8988T (cell line): ENCODE measurements around the gene PTF1A.

ENCODE experiments used
- DNase-seq: peaks from one replicate; pipeline ENCODE4 v3.0.0; 2011

PTF1A gene, protein sequence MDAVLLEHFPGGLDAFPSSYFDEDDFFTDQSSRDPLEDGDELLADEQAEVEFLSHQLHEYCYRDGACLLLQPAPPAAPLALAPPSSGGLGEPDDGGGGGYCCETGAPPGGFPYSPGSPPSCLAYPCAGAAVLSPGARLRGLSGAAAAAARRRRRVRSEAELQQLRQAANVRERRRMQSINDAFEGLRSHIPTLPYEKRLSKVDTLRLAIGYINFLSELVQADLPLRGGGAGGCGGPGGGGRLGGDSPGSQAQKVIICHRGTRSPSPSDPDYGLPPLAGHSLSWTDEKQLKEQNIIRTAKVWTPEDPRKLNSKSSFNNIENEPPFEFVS

DNA sequence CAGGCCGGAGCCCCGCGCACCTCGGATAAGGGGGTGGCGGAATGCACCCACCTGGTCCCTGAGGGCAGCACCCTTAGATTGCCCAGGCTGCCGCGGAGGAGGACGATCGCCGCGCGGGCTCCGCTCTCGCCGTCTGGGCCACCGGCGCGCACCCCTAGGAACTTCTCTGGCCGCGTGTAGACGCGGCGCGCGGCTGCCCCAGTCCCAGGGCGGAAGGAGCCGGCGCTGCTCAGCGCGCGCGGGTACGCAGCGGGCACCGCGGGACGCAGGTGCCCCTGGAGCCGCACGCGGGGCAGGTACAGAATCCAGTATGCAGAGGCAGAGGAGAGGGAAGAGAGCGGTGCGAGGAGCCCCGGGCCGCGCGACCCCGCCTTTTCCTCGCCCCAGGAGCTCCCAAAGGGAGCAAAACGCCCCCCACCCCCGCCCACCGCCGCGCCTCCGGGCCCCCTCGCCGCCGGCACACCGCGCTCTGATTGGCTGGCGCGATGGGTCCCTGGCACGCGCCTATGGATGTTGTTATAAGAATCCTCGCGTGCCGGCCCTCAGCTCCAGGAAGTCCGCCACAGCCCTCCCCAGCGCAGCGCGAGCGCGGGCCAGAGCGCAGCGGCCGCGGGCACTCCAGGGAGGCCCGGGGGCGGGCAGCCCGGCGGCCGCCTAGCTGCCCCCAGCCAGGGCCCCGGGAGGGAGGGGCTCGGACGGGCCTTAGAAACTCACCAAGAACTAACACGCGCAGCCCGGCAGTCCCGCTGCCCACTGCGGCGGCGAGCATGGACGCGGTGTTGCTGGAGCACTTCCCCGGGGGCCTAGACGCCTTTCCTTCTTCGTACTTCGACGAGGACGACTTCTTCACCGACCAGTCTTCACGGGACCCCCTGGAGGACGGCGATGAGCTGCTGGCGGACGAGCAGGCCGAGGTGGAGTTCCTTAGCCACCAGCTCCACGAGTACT is at the start of gene PTF1A:
PTF1A (plus strand) TSS at position 549 of the 948 bp plus-strand sequence; CDS start at position 768, 219 bp downstream.
- no peak for DNase-seq

DNA sequence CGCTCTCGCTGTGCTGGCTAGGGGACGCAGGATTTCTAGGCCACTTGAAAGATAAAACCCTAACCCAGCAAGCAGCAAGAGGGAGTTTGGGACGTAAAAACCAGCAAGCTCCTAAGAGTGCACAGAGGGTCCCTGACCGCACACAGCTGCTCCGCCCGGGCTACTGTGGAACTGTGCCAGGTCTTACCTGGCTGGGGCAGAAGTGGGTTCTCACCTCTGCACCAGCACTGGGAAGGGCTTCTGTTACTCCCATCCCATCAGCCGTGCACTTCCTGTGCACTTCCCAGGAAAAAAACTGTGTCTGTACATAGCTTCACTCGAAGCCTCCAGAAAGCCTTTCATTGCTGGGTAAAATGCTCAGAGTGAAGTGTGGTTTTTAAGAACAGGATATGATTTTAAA is 45.9 kb upstream of the PTF1A start:
- no peak for DNase-seq

DNA sequence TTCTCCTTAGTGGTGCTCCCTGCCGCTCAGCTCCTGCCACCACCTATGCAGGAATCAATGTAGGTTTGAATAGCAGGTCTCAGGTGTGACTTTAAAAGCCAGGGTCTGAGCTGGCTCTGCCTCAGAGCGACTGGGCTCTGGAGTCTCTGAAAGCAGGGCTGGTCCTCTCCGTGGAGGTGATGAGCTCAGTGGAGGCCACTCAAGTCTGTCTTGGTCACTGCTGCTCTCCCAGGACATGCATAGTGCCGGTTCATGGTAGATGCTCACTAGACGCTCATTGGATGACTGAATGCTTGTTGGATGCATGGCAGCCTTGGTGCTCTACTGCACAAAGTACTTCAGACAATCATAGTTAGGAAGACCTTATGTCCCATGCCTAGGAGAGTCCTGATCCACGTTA is 45.1 kb upstream of the PTF1A start:
- DNase-seq: no peak

DNA sequence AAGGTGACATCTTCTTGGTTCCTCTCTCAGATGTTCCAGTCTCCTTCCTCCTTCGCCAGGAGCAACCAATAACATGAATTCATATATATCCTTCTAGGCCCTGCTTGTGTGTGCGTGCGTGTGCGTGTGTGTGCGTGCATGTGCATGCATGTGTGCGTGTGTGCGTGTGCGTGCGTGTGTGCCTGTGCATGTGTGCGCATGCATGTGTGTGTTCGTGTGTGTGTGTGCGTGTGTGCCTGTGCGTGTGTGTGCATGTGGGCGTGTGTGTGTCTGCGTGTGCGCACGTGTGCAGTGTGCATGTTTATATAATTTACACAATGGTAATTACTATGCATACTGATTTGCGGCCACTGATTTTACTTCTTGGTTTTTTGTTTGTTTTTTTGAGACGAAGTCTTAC is 43.9 kb upstream of the PTF1A start:
- no peak for DNase-seq

DNA sequence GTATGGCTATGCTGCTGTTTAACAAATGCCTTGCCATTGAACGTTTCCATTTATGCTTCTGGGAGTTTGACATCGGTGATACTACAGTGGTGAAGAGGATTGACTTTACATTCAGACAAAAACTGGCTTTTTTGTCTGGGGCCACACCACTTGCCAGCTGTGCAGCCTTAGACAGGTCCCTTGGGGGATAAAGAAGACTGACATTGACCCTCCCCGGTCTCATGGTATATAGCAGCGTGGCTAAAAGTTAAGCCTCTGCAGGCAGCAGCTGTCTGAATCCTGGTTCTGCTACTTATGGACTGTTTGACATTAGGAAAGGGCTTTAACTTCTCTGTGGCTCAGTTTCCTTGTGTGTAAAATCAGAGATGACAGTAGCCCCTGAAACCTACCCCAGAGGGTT is 42.0 kb upstream of the PTF1A start:
- no peak for DNase-seq

DNA sequence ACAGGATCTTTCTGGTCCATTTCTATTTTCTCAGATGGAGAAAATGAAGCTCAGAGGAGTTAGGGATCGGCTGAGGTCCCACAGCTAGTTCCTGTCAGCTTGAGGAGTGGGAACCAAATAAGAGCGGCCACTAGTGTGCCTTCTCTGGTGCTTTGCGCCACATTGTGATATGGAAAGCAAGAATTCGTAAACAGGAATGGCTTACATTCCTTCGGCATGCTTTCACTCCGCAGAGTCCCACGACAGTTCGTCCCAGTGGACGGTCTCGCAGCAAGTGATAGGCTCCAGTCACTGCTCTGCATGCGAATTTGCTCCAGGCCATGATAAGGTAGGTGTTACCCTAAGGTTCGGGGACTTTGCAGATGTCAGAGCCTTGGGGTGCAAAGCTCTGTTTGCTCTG is 41.5 kb upstream of the PTF1A start:
- DNase-seq: no peak

DNA sequence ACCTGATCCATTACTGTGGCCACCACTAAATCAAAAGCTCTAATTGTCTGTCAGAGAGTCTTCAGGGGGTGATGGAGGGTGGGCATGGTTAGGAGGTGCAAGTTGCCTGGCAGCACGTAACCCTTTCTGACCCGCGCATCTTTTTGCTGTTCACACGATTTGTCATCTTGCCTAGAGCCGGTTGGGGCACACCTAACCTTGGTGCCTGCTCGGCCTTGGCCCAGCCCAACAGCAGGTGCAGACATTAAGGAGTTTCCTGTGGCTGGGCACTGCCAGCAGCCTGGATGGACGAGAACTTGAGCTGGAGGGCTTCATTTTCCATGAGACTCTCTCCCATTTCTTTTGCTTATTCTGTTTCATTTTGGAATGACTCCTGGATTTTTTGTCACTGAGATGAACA is 41.0 kb upstream of the PTF1A start:
- DNase-seq: no peak

DNA sequence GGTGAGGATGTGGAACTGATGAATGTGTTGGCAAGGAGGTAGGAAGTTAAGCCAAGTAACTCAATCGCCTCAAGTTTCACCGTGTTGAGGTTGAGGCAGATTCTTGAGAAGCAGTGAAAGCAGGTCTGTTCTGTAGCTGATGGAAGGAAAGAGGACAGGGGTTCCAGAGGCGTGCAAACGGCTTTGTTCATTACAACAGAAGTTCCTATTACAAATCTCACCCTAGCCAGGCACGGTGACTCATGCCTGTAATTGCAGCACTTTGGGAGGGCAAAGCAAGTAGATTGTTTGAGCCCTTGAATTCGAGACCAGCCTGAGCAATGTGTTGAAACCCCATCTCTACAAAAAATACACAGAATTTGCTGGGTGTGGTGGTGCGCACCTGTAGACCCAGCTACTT is 36.9 kb upstream of the PTF1A start:
- DNase-seq: no peak

DNA sequence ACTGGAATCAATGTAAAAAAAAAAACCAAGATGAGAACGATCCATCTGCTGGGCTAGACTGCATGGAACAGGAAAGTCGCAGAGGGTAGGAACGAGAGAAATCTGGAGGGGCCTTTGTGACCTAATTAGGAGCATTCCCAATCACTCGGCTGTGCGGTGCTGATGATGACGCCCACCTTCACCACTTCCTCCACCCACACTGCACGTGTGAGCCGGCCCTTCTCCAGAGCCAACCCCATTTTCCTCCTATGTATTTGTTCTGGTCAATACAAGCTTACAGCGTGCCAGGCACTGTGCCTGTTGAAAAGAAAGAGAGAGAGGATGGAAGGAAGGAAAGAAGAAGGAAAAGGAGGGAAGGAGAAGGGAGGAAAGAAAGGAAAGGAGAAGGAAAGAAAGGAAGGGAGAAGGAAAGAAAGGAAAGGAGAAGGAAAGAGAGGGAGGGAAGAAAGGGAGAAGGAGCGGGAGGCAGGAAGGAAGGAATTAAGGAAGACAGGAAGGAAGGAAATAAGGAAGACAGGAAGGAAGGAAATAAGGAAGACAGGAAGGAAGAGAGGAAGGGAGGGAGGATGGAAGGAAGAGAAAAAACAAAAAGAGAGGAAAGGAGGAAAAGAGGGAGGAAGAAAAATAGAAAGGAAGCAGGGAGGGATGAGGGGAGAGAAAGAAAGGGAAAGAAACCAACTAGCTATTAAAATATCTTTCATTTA is 35.5 kb upstream of the PTF1A start:
- DNase-seq: no peak

DNA sequence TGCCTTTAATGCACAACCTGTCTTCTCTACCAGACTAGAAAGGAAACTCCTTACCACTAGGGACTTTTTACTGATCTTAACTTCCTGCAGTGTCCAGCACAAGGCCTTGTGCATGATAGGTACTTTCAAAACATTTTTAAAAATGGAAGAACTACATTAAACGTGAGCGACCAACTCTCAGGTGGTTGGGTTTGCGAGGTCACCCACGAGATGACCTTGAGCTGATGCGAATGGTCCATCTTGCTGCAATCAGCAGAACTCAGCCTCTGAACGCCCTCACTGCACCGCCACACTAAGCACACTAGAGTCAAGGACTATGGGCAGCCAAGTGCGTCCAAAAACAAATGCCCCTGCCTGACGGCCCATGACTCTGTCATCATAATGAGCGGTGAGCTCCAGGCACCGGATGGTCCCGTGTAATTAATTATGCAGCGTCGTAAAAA is 34.9 kb upstream of the PTF1A start:
- DNase-seq: no peak

DNA sequence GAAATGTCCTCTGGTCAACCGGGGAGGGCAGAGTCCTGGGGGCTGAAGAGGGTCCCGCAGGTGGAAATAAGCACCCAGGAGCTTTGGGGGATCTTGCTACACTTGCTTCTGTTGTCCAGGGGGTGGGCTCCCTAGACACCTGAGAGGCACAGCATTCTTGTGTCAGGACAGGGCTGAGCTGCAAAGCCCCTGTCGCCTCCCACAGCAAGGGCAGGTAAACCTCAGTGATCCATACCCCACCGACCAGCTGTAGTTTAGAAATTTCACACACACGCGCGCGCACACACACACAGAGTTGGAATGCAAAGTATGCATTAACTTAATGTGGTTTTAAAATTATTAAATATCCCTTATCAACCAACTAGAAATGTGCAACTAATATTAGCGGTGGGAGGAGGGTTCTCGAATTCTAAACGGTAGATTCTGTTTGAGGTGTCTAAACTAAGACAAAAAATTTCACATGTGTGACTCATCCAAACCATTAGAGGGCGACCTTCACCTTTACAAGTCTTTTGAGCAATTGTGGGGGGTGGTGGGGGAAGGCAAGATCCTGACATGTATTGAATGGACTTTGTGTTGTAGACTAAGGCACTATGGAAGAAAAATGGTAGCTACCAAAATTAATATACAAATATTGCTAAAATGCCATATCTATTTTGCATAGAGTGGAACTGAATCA is 34.3 kb upstream of the PTF1A start:
- DNase-seq: no peak

DNA sequence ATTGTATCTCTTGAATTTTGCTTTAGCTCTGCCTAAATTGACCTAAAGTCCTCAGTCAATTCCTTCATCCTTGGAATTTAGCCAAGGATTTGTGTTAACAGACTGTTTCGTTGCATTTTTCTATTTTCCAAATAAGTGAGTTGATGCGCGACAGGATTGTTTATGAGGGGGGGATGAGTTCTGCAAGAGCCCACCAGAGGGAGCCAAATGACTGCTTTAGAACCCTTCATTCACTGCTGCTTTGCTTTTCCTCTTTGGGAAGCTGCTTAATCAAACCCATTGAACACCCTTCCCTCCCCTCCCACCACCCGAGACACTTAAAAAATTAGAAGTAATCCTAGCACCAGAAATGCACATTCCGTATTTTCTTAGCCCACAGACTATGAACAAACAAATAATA is 33.7 kb upstream of the PTF1A start:
- DNase-seq: no peak

DNA sequence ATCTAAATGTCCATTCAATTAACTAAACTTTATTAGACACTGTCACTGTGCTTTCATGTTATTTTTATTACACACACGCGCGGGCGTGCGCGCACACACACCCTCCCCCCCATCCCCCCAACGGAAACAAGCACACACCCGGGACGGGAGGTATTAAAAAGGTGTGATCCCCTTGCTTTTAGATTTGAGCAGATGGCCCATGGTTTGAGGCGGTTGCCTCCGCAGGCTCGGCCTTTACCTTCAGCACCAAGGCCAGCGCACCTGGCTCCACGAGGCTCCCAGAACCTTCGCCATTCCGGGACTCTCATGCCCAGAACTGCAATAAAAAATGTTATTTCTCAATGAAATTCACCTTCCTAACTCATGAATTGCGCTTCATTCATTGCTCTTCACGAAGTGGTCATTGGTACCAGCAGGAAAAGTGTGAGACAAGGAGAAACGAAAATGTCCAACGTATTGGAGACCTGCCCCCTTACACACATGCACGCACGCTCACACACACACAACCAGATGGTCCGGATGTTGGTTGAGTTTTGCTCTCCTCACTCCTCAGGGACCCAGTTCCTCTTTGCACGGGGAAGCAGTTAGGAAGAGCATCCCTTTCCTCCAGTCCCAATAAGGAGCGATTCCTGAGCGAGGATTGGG is 20.8 kb upstream of the PTF1A start:
- DNase-seq: no peak

DNA sequence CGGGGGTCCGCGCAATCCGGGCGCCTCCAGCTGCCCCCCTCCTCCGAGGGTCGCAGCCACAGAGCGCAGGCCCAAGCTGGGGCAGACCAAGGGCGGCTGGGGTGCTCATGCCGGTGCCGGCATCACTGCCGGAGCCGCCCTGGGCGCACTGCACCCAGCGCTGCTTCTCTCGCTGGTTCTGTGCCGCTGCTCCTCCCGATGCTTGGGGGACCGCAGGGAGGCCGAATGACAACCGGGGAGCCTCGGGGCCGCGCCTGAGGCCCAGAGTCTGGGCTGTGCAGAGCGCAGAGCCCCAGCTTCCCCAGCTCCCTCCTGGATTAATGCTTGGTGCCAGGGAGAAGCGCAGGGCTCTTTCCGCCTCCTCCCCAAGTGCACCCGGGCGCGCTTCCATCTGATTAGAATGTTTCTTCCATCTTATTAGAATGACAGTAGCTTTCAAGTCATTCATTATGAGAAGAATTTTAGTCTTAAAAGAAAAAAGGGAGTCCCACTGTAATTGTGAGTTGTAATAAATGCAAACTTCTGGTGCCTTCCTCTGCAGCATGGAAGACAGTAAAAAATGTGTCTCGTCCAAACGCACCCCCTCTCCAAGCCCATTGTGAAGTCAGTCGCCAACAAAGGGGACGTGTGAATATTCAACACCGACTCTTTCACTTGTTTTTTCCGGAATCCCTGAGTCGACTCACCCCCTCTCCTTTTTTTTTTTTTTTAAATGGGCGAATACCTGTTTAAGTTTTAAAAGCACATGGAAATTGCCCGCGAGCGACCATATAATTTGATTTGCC is 19.5 kb upstream of the PTF1A start:
- no peak for DNase-seq

DNA sequence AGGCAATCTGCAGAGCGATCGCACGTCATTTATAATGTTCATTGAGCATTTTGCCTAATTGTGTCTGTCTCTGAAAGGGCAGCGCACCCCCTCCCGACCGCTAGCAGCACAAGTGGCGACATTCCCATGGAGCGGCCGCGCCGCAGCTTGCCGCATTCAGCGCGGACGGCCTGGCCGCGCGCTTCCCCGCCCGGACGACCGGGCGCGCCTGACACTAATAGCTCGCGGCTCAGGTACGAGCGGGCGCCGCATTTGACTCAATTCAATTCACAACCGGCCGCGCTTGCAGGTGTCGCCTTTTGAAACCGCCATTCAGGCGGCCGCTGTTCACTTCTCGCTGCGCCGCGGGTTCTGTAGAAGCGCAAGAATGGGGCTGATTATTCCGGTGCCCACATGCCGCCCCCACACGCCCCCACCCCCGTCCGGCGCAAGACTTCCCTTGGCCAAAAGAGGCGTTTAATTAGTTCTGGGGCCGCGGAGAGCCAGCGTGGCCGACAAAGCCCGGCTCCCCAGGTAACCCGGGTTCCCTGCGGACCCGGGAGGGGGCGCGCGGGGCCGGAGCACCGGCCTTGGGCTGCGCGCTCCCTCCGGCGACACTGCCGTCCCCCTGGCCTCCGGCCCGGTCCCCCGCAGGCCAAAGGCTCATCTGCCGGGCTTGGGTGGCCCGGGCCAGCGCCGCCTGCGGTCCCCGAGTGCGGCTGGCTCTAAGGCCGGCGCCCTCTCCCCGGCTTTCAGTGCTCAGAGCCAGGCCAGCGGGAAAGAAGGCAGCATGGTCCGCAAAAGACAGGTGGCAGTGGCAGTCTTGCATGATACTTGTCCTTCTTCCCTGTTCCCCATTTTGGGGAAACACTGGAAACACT is 18.7 kb upstream of the PTF1A start:
- DNase-seq: no peak

DNA sequence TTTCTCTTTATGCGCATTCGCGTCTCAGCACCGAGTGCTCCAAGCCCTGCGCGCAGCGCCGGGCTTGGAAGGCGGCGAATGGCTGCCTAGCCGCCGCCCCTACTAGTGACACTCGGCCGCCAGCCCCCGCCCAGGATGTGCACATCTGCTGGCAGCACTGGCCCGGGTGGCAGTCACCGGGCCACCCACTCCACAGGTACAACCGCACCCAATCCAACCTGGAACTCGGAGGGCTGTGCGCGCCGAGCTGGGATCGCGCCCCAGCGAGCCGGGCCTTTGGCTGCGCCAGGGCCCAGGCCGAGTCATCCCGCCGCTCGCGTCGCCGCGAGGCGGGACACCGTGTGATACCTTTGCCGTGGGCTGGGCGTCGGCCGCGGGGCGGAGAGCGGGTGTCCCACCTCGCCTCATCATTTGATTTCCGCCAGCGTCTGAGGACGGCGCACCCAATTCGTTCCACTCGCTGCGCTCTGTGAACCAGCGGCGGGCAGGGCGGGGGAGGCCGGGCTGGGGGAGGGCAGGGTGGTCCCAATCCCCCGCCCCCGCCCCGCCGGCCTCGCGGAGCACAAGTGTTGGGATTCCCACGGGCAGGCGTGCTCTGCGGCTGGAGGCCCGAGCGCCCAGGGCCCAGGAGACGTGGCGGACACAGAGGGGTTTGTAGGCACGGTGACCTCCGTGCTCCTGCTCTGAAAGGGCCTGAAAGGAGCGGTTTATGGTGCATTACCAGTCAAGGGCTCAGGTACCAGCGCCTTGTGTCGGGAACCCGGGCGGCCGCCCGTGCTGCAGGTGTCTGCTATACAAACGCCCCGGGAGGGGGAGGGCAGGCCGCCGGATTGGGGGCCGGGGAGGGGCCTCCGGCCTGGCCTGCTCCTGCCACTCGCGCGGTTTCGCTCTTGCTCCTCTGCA is 17.8 kb upstream of the PTF1A start:
- DNase-seq: no peak

DNA sequence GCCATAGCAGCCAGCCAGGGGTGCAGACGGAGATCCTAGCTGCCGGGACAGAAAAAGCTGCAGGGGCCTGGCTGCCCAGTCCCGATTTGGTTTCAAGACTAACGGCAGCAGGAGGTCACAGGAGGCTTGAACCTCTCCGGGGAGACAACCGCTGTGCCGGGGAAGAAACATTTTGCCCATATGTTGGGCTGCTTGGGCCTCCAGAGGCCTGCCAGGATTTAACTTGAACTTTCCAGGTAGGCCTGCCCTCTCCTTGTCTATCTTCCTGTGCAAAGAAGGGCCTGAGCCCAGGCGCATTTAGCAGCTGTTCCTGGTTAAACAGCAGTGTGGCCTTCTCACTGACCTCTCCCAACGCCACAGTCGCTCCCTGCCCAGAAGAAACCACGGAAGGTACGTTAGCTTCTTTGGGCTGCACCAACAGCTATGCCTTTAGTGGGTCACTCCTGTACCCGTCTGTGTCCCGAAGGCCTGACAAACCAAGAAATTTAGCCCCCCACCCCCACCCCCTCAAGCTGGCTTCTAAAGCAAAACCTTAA is 17.1 kb upstream of the PTF1A start:
- no peak for DNase-seq

DNA sequence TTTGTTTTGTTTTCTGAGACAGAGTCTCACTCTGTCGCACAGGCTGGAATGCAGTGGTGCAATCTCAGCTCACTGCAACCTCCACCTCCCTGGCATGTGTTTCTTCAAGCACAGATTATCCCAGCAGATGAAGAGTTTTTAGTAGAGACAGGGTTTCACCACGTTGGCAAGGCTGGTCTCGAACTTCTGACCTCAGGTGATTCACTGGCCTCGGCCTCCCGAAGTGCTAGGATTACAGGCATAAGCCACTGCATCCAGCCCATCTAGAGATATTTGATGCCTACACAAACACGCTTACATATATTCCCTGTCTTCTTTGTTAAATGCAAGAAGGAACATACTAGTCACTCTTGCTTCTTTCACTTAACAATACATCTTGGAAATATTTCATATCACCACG is 5.9 kb upstream of the PTF1A start:
- DNase-seq: no peak

DNA sequence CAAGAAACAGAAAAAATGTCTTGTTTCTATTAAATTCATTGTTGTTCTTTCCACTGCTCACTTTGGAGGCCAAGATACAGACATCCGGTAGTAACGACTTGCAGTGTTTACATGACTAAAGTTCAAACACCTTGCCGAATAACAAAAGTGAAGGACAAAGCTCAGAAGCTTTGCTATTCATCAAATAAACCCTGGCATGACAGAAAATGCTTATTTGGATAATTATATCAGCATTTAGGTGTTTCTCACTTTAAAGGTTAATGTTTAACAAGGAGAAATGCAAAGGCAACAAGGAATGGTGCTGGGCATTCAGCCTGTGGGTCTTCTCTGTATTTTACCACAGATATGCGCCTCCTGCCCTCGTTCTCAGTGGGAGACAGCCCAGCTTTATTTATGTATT is 5.4 kb upstream of the PTF1A start:
- DNase-seq: no peak
